HepG2 (cell line): ENCODE data around the gene SLC25A25. TPM values are rescaled to one million over a fixed set of nuclear protein-coding genes. Genes with fewer than 3 reads are reported as not detected.

Experiments
- ARNT2 ChIP-seq: sonication (generic); formaldehyde crosslinking; IDR thresholded peaks from 2 replicates; pipeline ENCODE4 v1.8.0; 2022; ENCODE audit warnings: mild to moderate bottlenecking, low read depth, missing genetic modification reagents, moderate library complexity
- BRCA1 ChIP-seq: sonication (generic); formaldehyde crosslinking; IDR thresholded peaks from 2 replicates; pipeline ENCODE4 v1.4.0; 2020; ENCODE audit warnings: missing genetic modification reagents
- DMAP1 ChIP-seq: IDR thresholded peaks from 2 replicates; pipeline ENCODE4 v1.6.1; 2016
- ELK4 ChIP-seq: sonication (generic); formaldehyde crosslinking; IDR thresholded peaks from 2 replicates; pipeline ENCODE4 v1.9.0; 2021; ENCODE audit warnings: missing genetic modification reagents, borderline replicate concordance
- GTF3A ChIP-seq: sonication (generic); formaldehyde crosslinking; conservative IDR thresholded peaks from 2 replicates; pipeline ENCODE4 v1.4.0; 2020; ENCODE audit warnings: mild to moderate bottlenecking, missing genetic modification reagents
- HMGXB3 ChIP-seq: sonication (generic); formaldehyde crosslinking; IDR thresholded peaks from 2 replicates; pipeline ENCODE4 v1.4.0; 2020; ENCODE audit warnings: missing genetic modification reagents, borderline replicate concordance
- SNAPC2 ChIP-seq: sonication (generic); formaldehyde crosslinking; IDR thresholded peaks from 2 replicates; pipeline ENCODE4 v1.8.1; 2022; ENCODE audit warnings: mild to moderate bottlenecking, missing genetic modification reagents
- SP1 ChIP-seq, 2 experiments: fragments of 450-650 bp in 1 of 2; sonication (generic) in 1 of 2; formaldehyde crosslinking in 1 of 2; IDR thresholded peaks; 2 replicates each; pipeline versions ENCODE4 v1.4.0 to v1.6.1; 2016 to 2020; ENCODE audit warnings: missing genetic modification reagents in 1 of 2
- TAF1 ChIP-seq: sonication (generic); formaldehyde crosslinking; IDR thresholded peaks from 2 replicates; pipeline ENCODE4 v1.4.0; 2020; ENCODE audit warnings: missing genetic modification reagents
- U2AF1 ChIP-seq: fragments of 200-400 bp; formaldehyde crosslinking; optimal IDR thresholded peaks from 2 replicates; pipeline ENCODE3; 2017; ENCODE audit warnings: mild to moderate bottlenecking, low read depth, low read length
- ZBTB42 ChIP-seq: sonication (generic); formaldehyde crosslinking; IDR thresholded peaks from 2 replicates; pipeline ENCODE4 v1.5.0; 2020; ENCODE audit warnings: mild to moderate bottlenecking, missing genetic modification reagents
- ZNF234 ChIP-seq: sonication (generic); formaldehyde crosslinking; conservative IDR thresholded peaks from 2 replicates; pipeline ENCODE4 v1.5.1; 2020; ENCODE audit warnings: mild to moderate bottlenecking, missing genetic modification reagents
- ZNF30 ChIP-seq: sonication (generic); formaldehyde crosslinking; IDR thresholded peaks from 2 replicates; pipeline ENCODE4 v1.5.0; 2020; ENCODE audit warnings: mild to moderate bottlenecking, missing genetic modification reagents
- ZNF329 ChIP-seq: sonication (generic); formaldehyde crosslinking; IDR thresholded peaks from 2 replicates; pipeline ENCODE4 v1.9.0; 2021; ENCODE audit warnings: low read depth, mild to moderate bottlenecking, missing genetic modification reagents
- ZNF569 ChIP-seq: sonication (generic); formaldehyde crosslinking; IDR thresholded peaks from 2 replicates; pipeline ENCODE4 v1.5.0; 2020; ENCODE audit warnings: mild to moderate bottlenecking, missing genetic modification reagents, moderate library complexity, borderline replicate concordance
- ZNF574 ChIP-seq: sonication (generic); formaldehyde crosslinking; IDR thresholded peaks from 2 replicates; pipeline ENCODE4 v1.4.0; 2020; ENCODE audit warnings: missing genetic modification reagents
- ZNF678 ChIP-seq: sonication (generic); formaldehyde crosslinking; IDR thresholded peaks from 2 replicates; pipeline ENCODE4 v1.4.0; 2020; ENCODE audit warnings: mild to moderate bottlenecking, missing genetic modification reagents
- ZSCAN31 ChIP-seq: sonication (generic); formaldehyde crosslinking; IDR thresholded peaks from 2 replicates; pipeline ENCODE4 v1.5.0; 2020; ENCODE audit warnings: low read depth, mild to moderate bottlenecking, missing genetic modification reagents
- polyA plus RNA-seq, 8 experiments: library from polyadenylated mRNA; depleted of rRNA in 3 of 8; stranded (reverse) in 7 of 8; unstranded in 1 of 8; fragments of >200 nt; fragmentation: Illumina TruSeq in 4 of 8; extraction: Trizol in 4 of 8; gene quantifications; 2 replicates each; pipeline versions ENCODE4 v1.2.1 to v1.2.3, GENCODE V29; 2011 to 2016; ENCODE audit warnings: low read depth in 4 of 8, missing spikeins in 1 of 8, mixed read lengths in 1 of 8; ENCODE audit not compliant: insufficient read depth in 1 of 8
- total RNA-seq, 5 experiments: library from RNA; depleted of rRNA; stranded (reverse); fragments of >200 nt; fragmentation: Illumina TruSeq; extraction: Trizol; gene quantifications; 2 replicates each; pipeline ENCODE4 v1.2.3, GENCODE V29; 2016; ENCODE audit warnings: low read depth in 1 of 5
- TF ChIP-seq, protein P1 (sequence below): sonication (generic); formaldehyde crosslinking; IDR thresholded peaks from 2 replicates; pipeline ENCODE4 v1.5.0; 2020; ENCODE audit warnings: missing genetic modification reagents

Gene SLC25A25
- total and polyA plus RNA-seq, 2 of the 13 experiments (the other 11 are each of a cell fraction or from before 2014, with no cell fraction given) = 10.5 to 24.8 TPM

DNA sequence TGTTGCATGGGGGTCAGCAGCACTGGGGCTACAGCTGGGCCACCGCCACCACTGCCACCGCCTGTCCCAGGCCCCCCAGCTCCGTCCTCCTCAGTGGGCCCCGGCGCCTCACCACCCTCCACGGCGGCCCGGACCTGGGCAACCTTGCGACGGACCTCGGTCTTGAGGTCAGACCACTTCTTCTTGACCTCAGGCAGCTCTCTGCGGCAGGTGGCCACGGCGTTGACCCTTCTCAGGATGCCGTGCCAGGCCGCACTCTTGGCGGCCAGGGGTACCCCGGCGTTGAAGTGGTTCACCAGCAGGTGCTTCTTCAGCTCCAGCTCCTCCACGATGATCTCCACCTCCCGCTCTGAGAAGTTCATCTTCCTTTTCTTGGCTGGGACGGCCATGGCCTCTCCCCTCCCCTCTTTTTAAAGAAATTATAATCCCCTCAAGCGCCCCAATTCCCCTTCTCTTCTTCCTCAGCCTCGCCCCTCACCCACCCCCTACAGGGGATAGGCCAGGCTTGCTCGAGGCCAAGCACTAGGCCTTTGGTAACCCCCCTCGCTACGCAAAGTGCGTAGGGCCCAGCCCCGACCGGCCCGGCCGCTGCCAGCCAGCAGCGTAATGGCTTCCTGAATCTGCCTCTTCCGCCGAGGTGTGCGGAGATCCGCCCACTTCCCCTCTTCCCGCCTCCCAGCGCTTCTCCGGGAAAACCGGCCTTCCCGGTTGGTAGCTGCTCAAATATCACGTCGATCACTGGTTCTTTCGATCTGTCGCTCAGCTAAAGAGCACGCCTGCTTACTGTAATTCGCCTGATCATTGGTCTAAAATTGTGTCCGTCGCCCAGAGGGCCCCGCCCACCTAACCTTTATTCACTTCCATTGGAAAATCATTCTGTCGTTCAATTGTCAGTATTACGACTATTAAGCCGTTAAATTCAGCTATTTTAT lies 1.1 kb upstream of the SLC25A25 start, which contains the start of gene NAIF1 (continued):
- TF ChIP-seq ARNT2 (0 out of 2 replicates have a peak, but pooled peaks have one; percentile 24), ZNF329 (CRISPR knock-in tag) (no peak), DMAP1 (no peak), ZNF569 (CRISPR knock-in tag) (no peak), BRCA1 (CRISPR knock-in tag) (no peak), SNAPC2 (CRISPR knock-in tag) (no peak), U2AF1 (no peak), SP1 (IDR thresholded peaks at IDR 0.05) (peak; percentile 96), SP1 (CRISPR knock-in tag; IDR thresholded peaks at IDR 0.05) (peak; percentile 99), ZBTB42 (no peak), ELK4 (CRISPR knock-in tag) (no peak), ZNF678 (CRISPR knock-in tag) (no peak), ZNF574 (CRISPR knock-in tag) (no peak), TAF1 (CRISPR knock-in tag) (0 out of 2 replicates have a peak, but pooled peaks have one; percentile 25), GTF3A (CRISPR knock-in tag) (no peak), HMGXB3 (no peak), ZNF30 (CRISPR knock-in tag) (no peak), ZSCAN31 (no peak), ZNF234 (CRISPR knock-in tag) (no peak)
- TF ChIP-seq, protein P1, sequence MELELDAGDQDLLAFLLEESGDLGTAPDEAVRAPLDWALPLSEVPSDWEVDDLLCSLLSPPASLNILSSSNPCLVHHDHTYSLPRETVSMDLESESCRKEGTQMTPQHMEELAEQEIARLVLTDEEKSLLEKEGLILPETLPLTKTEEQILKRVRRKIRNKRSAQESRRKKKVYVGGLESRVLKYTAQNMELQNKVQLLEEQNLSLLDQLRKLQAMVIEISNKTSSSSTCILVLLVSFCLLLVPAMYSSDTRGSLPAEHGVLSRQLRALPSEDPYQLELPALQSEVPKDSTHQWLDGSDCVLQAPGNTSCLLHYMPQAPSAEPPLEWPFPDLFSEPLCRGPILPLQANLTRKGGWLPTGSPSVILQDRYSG (CRISPR knock-in tag) = no peak
